Measurements from ENCODE around the gene MLC1. TPM values are rescaled to one million over a fixed set of nuclear protein-coding genes. Genes with fewer than 3 reads are reported as not detected.

Gene MLC1
- total RNA-seq, 1 donor from 2014 or later, result 1.2 TPM

GRCh38 chr22:50091092-50091768 lies 6.0 kb upstream of the MLC1 start:
- Mint-ChIP-seq H3K4me1 (ENCODE audit: unreplicated experiment) (no peaks in the 10 kb centered on the region), H3K9me3 (ENCODE audit: unreplicated experiment) (peaks cover 6% of the 10 kb centered on the region), H3K27me3 (ENCODE audit: unreplicated experiment) (peaks cover 8% of the 10 kb centered on the region), H3K27ac (ENCODE audit: unreplicated experiment) (no peak overlapping the region), H3K36me3 (ENCODE audit: low read depth, unreplicated experiment) (no peaks in the 10 kb centered on the region), H3K4me3 (ENCODE audit: unreplicated experiment) (no peak overlapping the region)
- no peak for TF ChIP-seq CTCF (IDR thresholded peaks at IDR 0.05; ENCODE audit: unreplicated experiment)
- DNase-seq (ENCODE audit: low spot score), result no peak

- H3K9me3 Mint-ChIP-seq (ENCODE audit: unreplicated experiment), result peaks cover 6% of the 10 kb centered on the region
- no peak for TF ChIP-seq CTCF (IDR thresholded peaks at IDR 0.05; ENCODE audit: unreplicated experiment)
- no peak overlapping the region for H3K27ac Mint-ChIP-seq (ENCODE audit: unreplicated experiment)
These were observed 5.1 kb upstream of the MLC1 start for GRCh38 chr22:50090412-50090714.

GRCh38 chr22:50089682-50090411 lies 4.6 kb upstream of the MLC1 start, which contains the start of gene MOV10L1:
Gene MOV10L1 (plus strand): TSS chr22:50090006. CDS start chr22:50090089, 83 bp downstream.
- no peak for DNase-seq (ENCODE audit: low spot score)
- Mint-ChIP-seq H3K9me3 (ENCODE audit: unreplicated experiment) (peaks cover 6% of the 10 kb centered on the region), H3K27ac (ENCODE audit: unreplicated experiment) (no peak within 1 kb of the TSS), H3K4me3 (ENCODE audit: unreplicated experiment) (no peak within 1 kb of the TSS), H3K36me3 (ENCODE audit: low read depth, unreplicated experiment) (no peaks in the 10 kb centered on the region), H3K27me3 (ENCODE audit: unreplicated experiment) (peaks cover 8% of the 10 kb centered on the region), H3K4me1 (ENCODE audit: unreplicated experiment) (peaks cover 5% of the 10 kb centered on the region)
- no peak for TF ChIP-seq CTCF (IDR thresholded peaks at IDR 0.05; ENCODE audit: unreplicated experiment)

More at GRCh38 chr22:50090412-50090714, 5.1 kb upstream of the MLC1 start:
- Mint-ChIP-seq H3K36me3 (ENCODE audit: low read depth, unreplicated experiment) (no peaks in the 10 kb centered on the region), H3K27me3 (ENCODE audit: unreplicated experiment) (peaks cover 8% of the 10 kb centered on the region), H3K4me1 (ENCODE audit: unreplicated experiment) (peaks cover 1% of the 10 kb centered on the region), H3K4me3 (ENCODE audit: unreplicated experiment) (no peak overlapping the region)
- no peak for DNase-seq (ENCODE audit: low spot score)

- no peak for DNase-seq (ENCODE audit: low spot score)
- Mint-ChIP-seq H3K4me1 (ENCODE audit: unreplicated experiment) (peaks cover 5% of the 10 kb centered on the region), H3K4me3 (ENCODE audit: unreplicated experiment) (no peak overlapping the region), H3K27ac (ENCODE audit: unreplicated experiment) (no peak overlapping the region), H3K27me3 (ENCODE audit: unreplicated experiment) (peaks cover 8% of the 10 kb centered on the region), H3K9me3 (ENCODE audit: unreplicated experiment) (peaks cover 6% of the 10 kb centered on the region), H3K36me3 (ENCODE audit: low read depth, unreplicated experiment) (no peaks in the 10 kb centered on the region)
- no peak for TF ChIP-seq CTCF (IDR thresholded peaks at IDR 0.05; ENCODE audit: unreplicated experiment)
These were observed 4.0 kb upstream of the MLC1 start for GRCh38 chr22:50089231-50089630.

- peaks cover 5% of the 10 kb centered on the region for H3K4me1 Mint-ChIP-seq (ENCODE audit: unreplicated experiment)
- H3K9me3 Mint-ChIP-seq (ENCODE audit: unreplicated experiment), result peaks cover 6% of the 10 kb centered on the region
- H3K27me3 Mint-ChIP-seq (ENCODE audit: unreplicated experiment), result peaks cover 8% of the 10 kb centered on the region
- H3K4me3 Mint-ChIP-seq (ENCODE audit: unreplicated experiment), result no peak overlapping the region
- TF ChIP-seq CTCF (IDR thresholded peaks at IDR 0.05; ENCODE audit: unreplicated experiment), result no peak
- H3K27ac Mint-ChIP-seq (ENCODE audit: unreplicated experiment), result no peak overlapping the region
- H3K36me3 Mint-ChIP-seq (ENCODE audit: low read depth, unreplicated experiment), result no peaks in the 10 kb centered on the region
- no peak for DNase-seq (ENCODE audit: low spot score)
These were observed 2.9 kb upstream of the MLC1 start for GRCh38 chr22:50088096-50088495.

Data from endothelial cell (in vitro differentiated cells).